ENCODE results near the gene SSR2. TPM values are rescaled to one million over a fixed set of nuclear protein-coding genes. Genes with fewer than 3 reads are reported as not detected.
A peak's percentile ranks its signal among the peaks of the same experiment; 100 is the strongest.

SSR2 gene
- total RNA-seq, 6 experiments from 2014 or later, result 59.5 to 227 (median 103) TPM

- H3K36me3 ChIP-seq, result peaks cover 0 to 13% (median 2%) of the 10 kb centered on the region in 4 donors
- H3K4me1 ChIP-seq, result peaks cover 0 to 22% (median 5%) of the 10 kb centered on the region in 4 donors
- TF ChIP-seq, protein P1, sequence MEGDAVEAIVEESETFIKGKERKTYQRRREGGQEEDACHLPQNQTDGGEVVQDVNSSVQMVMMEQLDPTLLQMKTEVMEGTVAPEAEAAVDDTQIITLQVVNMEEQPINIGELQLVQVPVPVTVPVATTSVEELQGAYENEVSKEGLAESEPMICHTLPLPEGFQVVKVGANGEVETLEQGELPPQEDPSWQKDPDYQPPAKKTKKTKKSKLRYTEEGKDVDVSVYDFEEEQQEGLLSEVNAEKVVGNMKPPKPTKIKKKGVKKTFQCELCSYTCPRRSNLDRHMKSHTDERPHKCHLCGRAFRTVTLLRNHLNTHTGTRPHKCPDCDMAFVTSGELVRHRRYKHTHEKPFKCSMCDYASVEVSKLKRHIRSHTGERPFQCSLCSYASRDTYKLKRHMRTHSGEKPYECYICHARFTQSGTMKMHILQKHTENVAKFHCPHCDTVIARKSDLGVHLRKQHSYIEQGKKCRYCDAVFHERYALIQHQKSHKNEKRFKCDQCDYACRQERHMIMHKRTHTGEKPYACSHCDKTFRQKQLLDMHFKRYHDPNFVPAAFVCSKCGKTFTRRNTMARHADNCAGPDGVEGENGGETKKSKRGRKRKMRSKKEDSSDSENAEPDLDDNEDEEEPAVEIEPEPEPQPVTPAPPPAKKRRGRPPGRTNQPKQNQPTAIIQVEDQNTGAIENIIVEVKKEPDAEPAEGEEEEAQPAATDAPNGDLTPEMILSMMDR (IDR thresholded peaks at IDR 0.05), result no peak
- TF ChIP-seq POLR2A (IDR thresholded peaks at IDR 0.05), result no peak
- intact Hi-C loops (cut with DNase I), result no loop called here
- 91% methylated on average over 3 of the region's 9 CpGs for WGBS (ENCODE audit: insufficient coverage, low coverage, low lambda C conversion rate, missing lambda C conversion rate)
- H3K27ac ChIP-seq, result no peak overlapping the region
- no peak overlapping the region for H3K4me3 ChIP-seq
- H3K27me3 ChIP-seq, result no peaks in the 10 kb centered on the region
- no peak for ATAC-seq
- H3K9me3 ChIP-seq, result no peaks in the 10 kb centered on the region
- DNase-seq, result no peak
These were observed 51.4 kb downstream of the SSR2 start for GRCh38 chr1:155969377-155969791.

DNA sequence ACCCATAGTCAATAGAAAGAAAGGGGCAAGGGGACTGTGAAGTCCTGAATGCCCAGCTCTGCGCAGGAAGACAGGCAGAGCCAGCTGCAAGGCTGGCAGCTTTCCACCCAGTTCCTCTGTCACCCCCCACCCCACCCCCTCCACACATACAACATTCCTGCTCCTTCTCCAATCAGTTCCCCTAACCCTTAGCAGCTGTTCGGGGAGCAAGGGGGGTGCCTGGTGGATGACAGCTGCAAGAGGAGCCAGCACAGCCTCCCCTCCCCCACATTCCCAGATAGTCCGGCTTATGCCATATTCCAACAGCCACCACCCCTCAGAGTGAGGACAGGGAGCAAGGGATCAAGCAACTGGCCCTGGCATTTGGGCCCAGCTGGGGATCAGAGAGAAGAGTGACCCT, 52.1 kb downstream of the SSR2 start:
- TF ChIP-seq, protein P1 (IDR thresholded peaks at IDR 0.05), result no peak
- TF ChIP-seq POLR2A (IDR thresholded peaks at IDR 0.05), result no peak
- Histone ChIP-seq H3K4me3 (no peak overlapping the region), H3K27me3 (no peaks in the 10 kb centered on the region), H3K36me3 (peaks cover 0 to 15% (median 2%) of the 10 kb centered on the region in 4 donors), H3K9me3 (no peaks in the 10 kb centered on the region), H3K4me1 (peaks cover 0 to 22% (median 5%) of the 10 kb centered on the region in 4 donors), H3K27ac (peak overlapping the region in 1 of 3 donors; percentile 51)
- 72% methylated on average over 2 of the region's 3 CpGs for WGBS (ENCODE audit: insufficient coverage, low coverage, low lambda C conversion rate, missing lambda C conversion rate)
- no peak for ATAC-seq
- no peak for DNase-seq
- intact Hi-C loops (cut with DNase I), result no loop called here

DNA sequence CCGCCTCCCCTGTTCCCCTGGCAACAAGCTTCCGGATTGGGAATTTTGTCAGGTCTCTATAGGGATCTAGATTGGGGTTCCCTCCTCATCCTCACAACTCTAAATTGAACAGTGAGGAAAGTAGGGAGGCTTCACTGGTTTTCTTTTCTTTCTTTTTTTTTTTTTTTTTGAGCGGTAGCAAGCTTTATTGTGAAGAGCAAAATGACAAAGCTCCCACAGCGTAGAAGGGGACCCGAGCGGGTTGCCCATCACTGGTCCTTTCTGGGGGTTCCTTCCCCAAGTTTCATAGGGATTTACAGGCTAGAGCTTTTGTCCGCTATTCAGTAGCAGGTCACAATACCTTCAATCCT, 52.7 kb downstream of the SSR2 start:
- H3K4me1 ChIP-seq, result peaks cover 0 to 22% (median 5%) of the 10 kb centered on the region in 4 donors
- intact Hi-C loops (cut with DNase I), result no loop called here
- no peak for TF ChIP-seq POLR2A (IDR thresholded peaks at IDR 0.05)
- TF ChIP-seq, protein P1 (IDR thresholded peaks at IDR 0.05), result no peak
- WGBS (ENCODE audit: insufficient coverage, low coverage, low lambda C conversion rate, missing lambda C conversion rate), result 92% methylated on average over 7 of the region's 7 CpGs
- no peak for ATAC-seq
- no peak for DNase-seq
- no peak overlapping the region for H3K4me3 ChIP-seq
- peak overlapping the region in 2 of 3 donors; percentile 51 to 73 for H3K27ac ChIP-seq
- no peaks in the 10 kb centered on the region for H3K9me3 ChIP-seq
- peaks cover 0 to 15% (median 2%) of the 10 kb centered on the region in 4 donors for H3K36me3 ChIP-seq
- no peaks in the 10 kb centered on the region for H3K27me3 ChIP-seq

DNA sequence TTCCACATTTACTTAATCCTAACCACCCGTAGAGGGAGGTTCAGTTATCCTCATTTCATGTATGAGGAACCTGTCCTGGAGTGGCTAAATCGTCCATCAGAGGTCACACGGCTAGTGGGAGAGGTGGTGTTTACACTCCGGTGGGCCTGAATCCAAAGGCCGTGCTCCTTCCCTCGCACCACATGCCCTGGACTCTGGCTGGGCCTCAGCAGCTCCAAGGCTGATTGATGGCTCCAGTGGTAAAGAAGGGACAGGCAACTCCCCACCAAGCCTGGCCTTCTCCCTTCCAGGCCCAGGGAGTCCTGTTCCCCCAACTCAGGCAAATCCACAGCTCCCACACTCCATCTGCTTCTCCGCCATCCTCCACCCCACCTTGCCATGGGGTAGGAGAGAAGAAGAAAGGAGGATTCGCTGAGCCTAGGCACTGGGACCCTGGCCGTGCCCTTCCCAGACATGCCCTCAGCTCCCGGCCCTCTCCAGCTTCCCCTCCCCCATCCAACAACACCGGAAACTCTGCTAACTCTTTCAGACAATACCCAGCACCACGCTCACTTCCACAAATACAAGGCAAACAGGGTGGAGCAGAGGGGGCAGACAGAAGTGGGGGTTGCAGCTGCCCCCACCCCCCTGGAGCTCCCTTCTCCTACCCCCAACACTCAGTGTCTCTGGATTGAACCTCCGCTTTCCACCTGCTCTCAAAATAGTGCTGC, 53.3 kb downstream of the SSR2 start:
- H3K36me3 ChIP-seq, result peaks cover 0 to 20% (median 2%) of the 10 kb centered on the region in 4 donors
- intact Hi-C loops (cut with DNase I), result no loop called here
- peak; percentile 43 to 68 (median 58) for ATAC-seq
- TF ChIP-seq, protein P1 (IDR thresholded peaks at IDR 0.05), result no peak
- TF ChIP-seq POLR2A (IDR thresholded peaks at IDR 0.05), result no peak
- H3K9me3 ChIP-seq, result no peaks in the 10 kb centered on the region
- H3K27ac ChIP-seq, result peak overlapping the region; percentile 3 to 73 (median 51)
- H3K4me1 ChIP-seq, result peaks cover 0 to 22% (median 5%) of the 10 kb centered on the region in 4 donors
- WGBS (ENCODE audit: insufficient coverage, low coverage, low lambda C conversion rate, missing lambda C conversion rate), result 26% methylated on average over 9 of the region's 13 CpGs
- H3K4me3 ChIP-seq, result no peak overlapping the region
- no peaks in the 10 kb centered on the region for H3K27me3 ChIP-seq
- peak in 1 of 3 donors; percentile 62 for DNase-seq
